ENCODE results near the gene BMP8A.

- TF ChIP-seq CTCF (IDR thresholded peaks at IDR 0.05; ENCODE audit: low read depth, low read length), result no peak
- no peak for TF ChIP-seq EZH2phosphoT487 (IDR thresholded peaks at IDR 0.05; ENCODE audit: low read depth)
These were observed 81.1 kb downstream of the BMP8A start for GRCh38 chr1:39572379-39573096.

All from OCI-LY3 (cell line).